GM23338 (cell line): Measurements from ENCODE around the gene GNGT1.

Experiments
- CREB1 ChIP-seq: fragments of 250-450 bp; sonication (Bioruptor Pico); IDR thresholded peaks from 2 replicates; pipeline ENCODE4 v1.5.0; 2020; ENCODE audit warnings: low read depth, mild to moderate bottlenecking, moderate library complexity
- EZH2 ChIP-seq: fragments of 200-600 bp; sonication (generic); IDR thresholded peaks from one replicate; pipeline ENCODE4 v1.8.0; 2017; ENCODE audit warnings: antibody characterized with exemption, mild to moderate bottlenecking, low read depth; ENCODE audit not compliant: unreplicated experiment
- EZH2phosphoT487 ChIP-seq: fragments of 200-600 bp; sonication (generic); IDR thresholded peaks from one replicate; pipeline ENCODE4 v1.8.1; 2018; ENCODE audit warnings: antibody characterized with exemption; ENCODE audit not compliant: unreplicated experiment
- JUNB ChIP-seq: IDR thresholded peaks from one replicate; pipeline ENCODE4 v1.6.1; 2016; ENCODE audit warnings: antibody characterized with exemption; ENCODE audit not compliant: unreplicated experiment
- NANOG ChIP-seq: IDR thresholded peaks from 2 replicates; pipeline ENCODE4 v1.6.1; 2016; ENCODE audit warnings: antibody characterized with exemption, borderline replicate concordance
- POLR2AphosphoS5 ChIP-seq: IDR thresholded peaks from 2 replicates; pipeline ENCODE4 v1.6.1; 2016; ENCODE audit warnings: antibody characterized with exemption, low read depth
- ZNF114 ChIP-seq: fragments of 250-450 bp; sonication (Bioruptor Pico); IDR thresholded peaks from 2 replicates; pipeline ENCODE4 v1.5.0; 2020; ENCODE audit warnings: mild to moderate bottlenecking, moderate library complexity
- ZNF331 ChIP-seq: fragments of 250-450 bp; sonication (Bioruptor Pico); IDR thresholded peaks from 2 replicates; pipeline ENCODE4 v1.5.0; 2020; ENCODE audit warnings: low read depth, mild to moderate bottlenecking, moderate library complexity
- TF ChIP-seq, protein P1 (sequence below), 2 experiments: fragments of 200-600 bp in 1 of 2; sonication (generic) in 1 of 2; conservative IDR thresholded peaks; 2 replicates each; pipeline versions ENCODE4 v1.5.1 to v1.6.1; 2016 to 2017; ENCODE audit warnings: antibody characterized with exemption in 2 of 2, low read depth in 2 of 2, mild to moderate bottlenecking in 2 of 2, moderate library complexity in 1 of 2
- TF ChIP-seq, protein P2 (sequence below): IDR thresholded peaks from 2 replicates; pipeline ENCODE4 v1.6.1; 2016; ENCODE audit warnings: antibody characterized with exemption
- TF ChIP-seq, protein P3 (sequence below): IDR thresholded peaks from one replicate; pipeline ENCODE4 v1.6.1; 2018; ENCODE audit warnings: antibody characterized with exemption; ENCODE audit not compliant: unreplicated experiment

DNA sequence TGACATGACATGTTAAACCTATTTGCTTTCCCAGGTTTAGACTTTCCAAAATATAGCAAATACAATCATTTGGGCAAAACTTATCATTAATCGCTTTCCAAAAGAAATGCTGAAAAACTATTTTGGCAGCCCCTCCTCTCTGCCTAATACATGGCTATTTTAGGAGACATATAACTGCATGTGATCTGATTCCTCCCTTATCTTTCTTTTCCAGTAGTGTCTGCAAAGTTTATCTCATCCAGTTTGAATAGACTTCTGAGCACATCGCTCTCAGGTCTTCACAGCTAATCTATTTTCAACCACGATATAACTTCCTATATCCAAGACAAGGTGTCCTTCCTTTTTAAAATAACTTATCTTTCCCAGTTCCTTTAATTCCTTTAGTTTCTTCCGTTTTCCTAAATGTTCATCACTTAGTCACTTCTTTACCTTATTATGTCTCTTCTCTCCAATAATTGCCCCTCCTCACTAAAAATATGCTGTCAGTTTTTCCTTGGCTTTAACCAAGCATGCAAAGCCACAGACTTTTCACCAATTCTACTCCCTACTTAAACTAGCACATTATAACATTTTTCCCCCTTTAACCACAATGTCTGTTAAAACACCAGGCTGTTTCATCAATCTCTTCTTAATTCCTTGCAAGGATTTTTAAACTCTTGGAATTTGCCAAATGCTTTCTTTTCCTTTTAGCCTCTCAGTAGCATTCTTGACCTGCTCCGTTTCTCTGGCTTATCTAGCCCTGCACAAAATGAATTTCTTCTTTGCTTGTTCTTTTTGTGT is 39.6 kb downstream of the GNGT1 start:
- no peak for TF ChIP-seq POLR2AphosphoS5
- no peak for TF ChIP-seq CREB1
- TF ChIP-seq, protein P1, sequence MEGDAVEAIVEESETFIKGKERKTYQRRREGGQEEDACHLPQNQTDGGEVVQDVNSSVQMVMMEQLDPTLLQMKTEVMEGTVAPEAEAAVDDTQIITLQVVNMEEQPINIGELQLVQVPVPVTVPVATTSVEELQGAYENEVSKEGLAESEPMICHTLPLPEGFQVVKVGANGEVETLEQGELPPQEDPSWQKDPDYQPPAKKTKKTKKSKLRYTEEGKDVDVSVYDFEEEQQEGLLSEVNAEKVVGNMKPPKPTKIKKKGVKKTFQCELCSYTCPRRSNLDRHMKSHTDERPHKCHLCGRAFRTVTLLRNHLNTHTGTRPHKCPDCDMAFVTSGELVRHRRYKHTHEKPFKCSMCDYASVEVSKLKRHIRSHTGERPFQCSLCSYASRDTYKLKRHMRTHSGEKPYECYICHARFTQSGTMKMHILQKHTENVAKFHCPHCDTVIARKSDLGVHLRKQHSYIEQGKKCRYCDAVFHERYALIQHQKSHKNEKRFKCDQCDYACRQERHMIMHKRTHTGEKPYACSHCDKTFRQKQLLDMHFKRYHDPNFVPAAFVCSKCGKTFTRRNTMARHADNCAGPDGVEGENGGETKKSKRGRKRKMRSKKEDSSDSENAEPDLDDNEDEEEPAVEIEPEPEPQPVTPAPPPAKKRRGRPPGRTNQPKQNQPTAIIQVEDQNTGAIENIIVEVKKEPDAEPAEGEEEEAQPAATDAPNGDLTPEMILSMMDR (conservative IDR thresholded peaks at IDR 0.05; ENCODE audit: low read depth in 2 of 2), result no peak
- no peak for TF ChIP-seq EZH2
- no peak for TF ChIP-seq JUNB
- no peak for TF ChIP-seq EZH2phosphoT487
- TF ChIP-seq, protein P2, sequence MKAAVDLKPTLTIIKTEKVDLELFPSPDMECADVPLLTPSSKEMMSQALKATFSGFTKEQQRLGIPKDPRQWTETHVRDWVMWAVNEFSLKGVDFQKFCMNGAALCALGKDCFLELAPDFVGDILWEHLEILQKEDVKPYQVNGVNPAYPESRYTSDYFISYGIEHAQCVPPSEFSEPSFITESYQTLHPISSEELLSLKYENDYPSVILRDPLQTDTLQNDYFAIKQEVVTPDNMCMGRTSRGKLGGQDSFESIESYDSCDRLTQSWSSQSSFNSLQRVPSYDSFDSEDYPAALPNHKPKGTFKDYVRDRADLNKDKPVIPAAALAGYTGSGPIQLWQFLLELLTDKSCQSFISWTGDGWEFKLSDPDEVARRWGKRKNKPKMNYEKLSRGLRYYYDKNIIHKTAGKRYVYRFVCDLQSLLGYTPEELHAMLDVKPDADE, result no peak
- TF ChIP-seq, protein P3, sequence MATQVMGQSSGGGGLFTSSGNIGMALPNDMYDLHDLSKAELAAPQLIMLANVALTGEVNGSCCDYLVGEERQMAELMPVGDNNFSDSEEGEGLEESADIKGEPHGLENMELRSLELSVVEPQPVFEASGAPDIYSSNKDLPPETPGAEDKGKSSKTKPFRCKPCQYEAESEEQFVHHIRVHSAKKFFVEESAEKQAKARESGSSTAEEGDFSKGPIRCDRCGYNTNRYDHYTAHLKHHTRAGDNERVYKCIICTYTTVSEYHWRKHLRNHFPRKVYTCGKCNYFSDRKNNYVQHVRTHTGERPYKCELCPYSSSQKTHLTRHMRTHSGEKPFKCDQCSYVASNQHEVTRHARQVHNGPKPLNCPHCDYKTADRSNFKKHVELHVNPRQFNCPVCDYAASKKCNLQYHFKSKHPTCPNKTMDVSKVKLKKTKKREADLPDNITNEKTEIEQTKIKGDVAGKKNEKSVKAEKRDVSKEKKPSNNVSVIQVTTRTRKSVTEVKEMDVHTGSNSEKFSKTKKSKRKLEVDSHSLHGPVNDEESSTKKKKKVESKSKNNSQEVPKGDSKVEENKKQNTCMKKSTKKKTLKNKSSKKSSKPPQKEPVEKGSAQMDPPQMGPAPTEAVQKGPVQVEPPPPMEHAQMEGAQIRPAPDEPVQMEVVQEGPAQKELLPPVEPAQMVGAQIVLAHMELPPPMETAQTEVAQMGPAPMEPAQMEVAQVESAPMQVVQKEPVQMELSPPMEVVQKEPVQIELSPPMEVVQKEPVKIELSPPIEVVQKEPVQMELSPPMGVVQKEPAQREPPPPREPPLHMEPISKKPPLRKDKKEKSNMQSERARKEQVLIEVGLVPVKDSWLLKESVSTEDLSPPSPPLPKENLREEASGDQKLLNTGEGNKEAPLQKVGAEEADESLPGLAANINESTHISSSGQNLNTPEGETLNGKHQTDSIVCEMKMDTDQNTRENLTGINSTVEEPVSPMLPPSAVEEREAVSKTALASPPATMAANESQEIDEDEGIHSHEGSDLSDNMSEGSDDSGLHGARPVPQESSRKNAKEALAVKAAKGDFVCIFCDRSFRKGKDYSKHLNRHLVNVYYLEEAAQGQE, result no peak
- TF ChIP-seq ZNF331 (CRISPR knock-in tag), result no peak
- no peak for TF ChIP-seq ZNF114 (CRISPR knock-in tag)
- no peak for TF ChIP-seq NANOG
